Measurements from ENCODE around the gene RTL10.

DNA sequence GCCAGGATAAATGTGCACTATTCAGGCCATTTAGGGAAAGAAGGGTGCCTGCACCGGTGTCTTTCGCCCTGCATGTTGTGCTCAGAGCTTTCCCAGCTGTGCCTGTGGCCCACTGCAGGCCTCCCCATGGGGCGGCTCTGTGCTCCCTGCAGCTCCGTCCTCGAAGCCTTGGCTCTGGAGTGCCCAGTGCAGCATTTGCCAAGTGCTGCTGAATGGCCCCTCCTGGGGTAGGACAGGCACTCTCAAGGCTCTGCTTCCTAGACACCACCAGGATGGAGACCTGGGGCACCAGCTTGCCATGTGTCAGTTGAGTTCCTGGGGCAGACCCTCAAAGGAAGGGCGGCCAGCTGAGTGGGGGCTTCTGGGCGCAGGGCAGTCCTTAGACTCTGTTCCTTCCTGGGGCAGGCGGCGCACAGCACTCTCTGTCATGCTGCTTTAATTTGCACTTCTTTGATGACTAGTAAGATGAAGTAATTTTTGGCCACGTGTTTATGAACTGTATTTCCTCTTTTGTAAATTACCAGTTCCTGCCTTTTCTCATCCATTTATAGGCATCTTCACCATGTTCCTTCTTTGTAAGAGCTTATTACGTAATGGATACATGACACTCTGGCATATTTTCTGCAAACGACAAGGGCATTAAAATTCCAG, 32.1 kb upstream of the RTL10 start:
- no peak for TF ChIP-seq CTCF (conservative IDR thresholded peaks at IDR 0.05)
- TF ChIP-seq ZFX (IDR thresholded peaks at IDR 0.05): no peak
